22Rv1 (cell line): ENCODE results near the gene CPEB1.
A peak's percentile ranks its signal among the peaks of the same experiment; 100 is the strongest.
"Not testable (repeated sequence)": the region's sequence is repeated elsewhere in the genome, so short reads cannot be mapped to it uniquely, and the experiment has no call there.

Source experiments
- H3K27ac ChIP-seq: fragments of 450-650 bp; 2 replicates; pipeline ENCODE4 v1.5.1; 2017
- CTCF ChIP-seq: fragments of 450-650 bp; IDR thresholded peaks from 2 replicates; pipeline ENCODE4 v1.5.1; 2017; ENCODE audit warnings: mild to moderate bottlenecking
- ZFX ChIP-seq: fragments of 450-650 bp; IDR thresholded peaks from 2 replicates; pipeline ENCODE4 v1.6.1; 2017; ENCODE audit warnings: antibody characterized with exemption, borderline replicate concordance

Gene CPEB1

DNA sequence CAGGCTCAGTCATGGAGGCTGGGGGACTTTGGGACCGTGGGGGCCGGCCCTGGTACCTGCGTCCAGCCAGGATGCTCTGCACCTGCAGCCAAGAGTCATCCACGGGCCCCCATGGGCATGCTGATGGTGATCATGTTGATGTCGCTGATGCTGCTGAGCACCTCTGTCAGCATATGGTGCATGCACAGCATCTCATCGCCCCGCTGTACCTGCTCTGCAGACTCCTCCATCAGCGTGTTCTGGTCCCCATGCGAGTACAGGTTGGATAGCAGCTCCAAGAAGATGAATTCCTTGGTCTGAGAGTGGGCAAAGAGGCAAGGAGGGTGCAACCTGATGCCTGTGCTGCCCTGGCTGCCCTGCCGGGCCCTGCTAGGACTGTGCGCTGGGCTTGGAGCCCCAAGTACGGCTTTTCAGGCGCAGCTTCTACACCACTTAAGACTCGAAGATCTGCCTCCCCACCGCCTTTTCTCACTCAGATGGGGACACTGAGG lies 114.1 kb downstream of the CPEB1 start:
- TF ChIP-seq CTCF = no peak
- TF ChIP-seq ZFX = no peak
- no peak overlapping the region for H3K27ac ChIP-seq

GRCh38 chr15:82532383-82532990 lies 114.7 kb downstream of the CPEB1 start:
- H3K27ac ChIP-seq = no peak overlapping the region
- TF ChIP-seq ZFX = no peak
- no peak for TF ChIP-seq CTCF

DNA sequence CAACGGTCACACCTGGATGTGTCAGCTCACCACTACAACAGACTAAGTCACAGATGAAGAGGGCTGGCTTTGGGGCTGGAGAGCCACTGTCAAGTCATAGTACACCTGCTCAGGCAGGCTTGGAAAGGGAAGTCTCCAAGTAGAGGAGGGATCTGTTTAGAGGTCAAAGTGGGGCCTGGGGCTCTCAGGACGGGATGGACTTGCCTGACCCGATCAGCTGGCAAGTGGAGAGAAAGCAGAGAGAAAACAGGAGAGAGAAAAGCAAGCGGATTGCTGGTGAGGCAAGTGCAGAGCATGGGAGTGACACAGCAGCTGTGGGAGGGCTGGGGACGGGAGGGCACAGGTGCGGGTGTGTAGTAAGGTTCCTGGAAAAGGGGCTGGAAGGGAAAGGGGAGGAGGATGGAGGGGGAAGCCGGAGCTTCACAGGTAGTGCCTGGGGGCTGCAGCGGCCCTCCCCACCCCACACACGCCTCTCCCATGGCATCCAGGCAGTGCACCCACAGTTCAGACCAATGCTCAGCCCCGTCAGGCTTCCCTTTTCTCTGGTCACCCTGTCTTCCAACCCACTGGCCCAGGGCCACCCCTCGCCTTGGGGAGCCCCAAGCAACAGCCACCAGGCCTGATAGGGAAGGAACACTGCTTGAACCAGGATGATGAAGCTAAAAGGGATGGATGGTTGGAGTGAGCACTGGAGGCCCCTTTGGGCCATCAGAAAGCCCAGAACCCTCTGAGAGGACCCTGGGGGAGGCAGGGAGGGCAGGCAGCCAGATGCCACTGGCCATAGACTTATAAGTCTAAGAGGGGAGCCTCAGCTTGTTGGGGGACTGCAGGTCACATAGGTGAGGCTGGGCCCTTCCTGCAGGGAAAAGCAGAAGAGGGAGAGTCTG lies 115.4 kb downstream of the CPEB1 start:
- TF ChIP-seq ZFX (no peak), CTCF (no peak)

GRCh38 chr15:82530606-82531379 lies 116.4 kb downstream of the CPEB1 start:
- no peak overlapping the region for H3K27ac ChIP-seq
- TF ChIP-seq CTCF = peak; percentile 96
- no peak for TF ChIP-seq ZFX

More for the DNA sequence above, 115.4 kb downstream of the CPEB1 start:
- H3K27ac ChIP-seq = no peak overlapping the region

DNA sequence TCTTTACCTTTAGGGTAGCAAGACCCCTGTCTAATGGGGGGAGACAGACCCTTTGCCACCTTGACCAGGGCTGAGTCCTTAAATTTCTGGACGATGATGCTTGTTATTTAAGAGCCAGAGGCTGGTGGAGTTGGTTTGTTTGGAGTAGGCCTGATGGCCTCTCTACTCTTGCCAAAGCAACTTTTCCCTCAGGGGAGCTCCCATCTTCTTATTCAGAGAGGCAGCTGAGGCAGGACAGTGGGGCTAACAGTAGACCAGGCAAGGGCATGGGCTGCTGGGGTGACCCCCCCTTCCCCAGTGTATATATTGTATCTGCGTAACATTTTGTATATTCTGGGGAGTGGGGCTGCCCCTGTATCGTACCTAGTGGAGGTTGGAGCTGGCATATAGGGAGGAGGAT lies 117.2 kb downstream of the CPEB1 start:
- no peak for TF ChIP-seq CTCF
- no peak for TF ChIP-seq ZFX
- no peak overlapping the region for H3K27ac ChIP-seq

DNA sequence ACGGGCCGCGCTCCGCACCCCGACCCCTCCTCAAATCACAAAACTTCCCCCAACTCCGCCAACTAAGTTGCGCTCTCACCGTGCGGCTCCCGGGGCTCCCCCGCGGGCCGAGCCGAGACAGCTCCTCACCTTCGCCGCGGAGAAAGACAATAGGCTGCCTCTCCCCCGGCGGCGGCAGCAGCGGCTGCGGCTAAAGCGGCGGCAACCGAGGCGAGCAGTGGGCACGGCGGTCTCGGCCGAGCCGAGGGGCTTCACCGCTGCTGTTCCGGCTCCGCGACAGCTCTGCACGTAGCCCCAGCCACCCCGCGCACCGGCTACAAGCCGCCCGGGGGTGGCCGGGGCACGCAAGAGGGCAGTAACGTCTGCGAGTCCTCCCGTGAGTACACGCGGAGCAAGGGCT lies 133.6 kb downstream of the CPEB1 start:
- not testable (repeated sequence) for H3K27ac ChIP-seq

DNA sequence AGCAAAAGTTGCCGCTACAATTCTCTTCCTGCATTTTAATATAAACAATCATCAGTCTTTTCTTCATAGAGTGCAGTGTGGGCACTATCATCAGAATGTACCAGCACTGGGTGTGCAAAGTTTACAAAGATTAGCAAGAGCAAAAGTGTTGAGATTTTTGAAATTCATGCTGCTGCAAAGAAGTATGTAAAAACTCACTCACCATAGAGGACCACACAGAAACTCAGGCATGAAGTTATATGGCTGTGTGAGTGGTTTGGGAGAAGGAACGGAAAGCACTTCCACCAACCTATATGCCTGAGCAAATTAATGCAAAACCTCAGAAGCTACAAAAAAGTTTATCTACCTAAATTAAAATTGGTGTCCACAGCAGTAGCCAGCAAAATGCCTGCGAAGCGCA lies 139.5 kb downstream of the CPEB1 start:
- H3K27ac ChIP-seq = not testable (repeated sequence)

DNA sequence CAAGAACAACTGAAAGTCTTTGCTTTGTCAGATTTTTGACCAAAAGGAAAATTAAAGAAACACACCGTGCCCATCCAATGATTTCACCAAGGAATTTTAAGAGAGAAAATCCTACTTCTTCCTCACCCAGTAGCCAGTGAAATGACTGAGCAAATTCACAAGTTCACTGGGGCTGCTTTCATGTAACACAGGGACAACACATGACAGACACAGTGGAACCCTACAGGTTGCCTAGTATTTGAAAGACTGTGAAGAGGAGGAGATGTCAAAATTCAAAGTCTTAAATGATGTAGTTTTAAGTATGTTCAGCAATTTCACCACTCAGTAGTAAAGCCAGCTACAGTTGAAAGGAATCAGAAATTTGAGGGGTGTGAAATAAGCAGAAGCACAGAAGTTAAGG lies 140.1 kb downstream of the CPEB1 start:
- H3K27ac ChIP-seq = not testable (repeated sequence)

GRCh38 chr15:82505842-82506241 lies 141.3 kb downstream of the CPEB1 start:
- not testable (repeated sequence) for H3K27ac ChIP-seq

- H3K27ac ChIP-seq = not testable (repeated sequence)
Measured at GRCh38 chr15:82504074-82504473, 143.1 kb downstream of the CPEB1 start.

DNA sequence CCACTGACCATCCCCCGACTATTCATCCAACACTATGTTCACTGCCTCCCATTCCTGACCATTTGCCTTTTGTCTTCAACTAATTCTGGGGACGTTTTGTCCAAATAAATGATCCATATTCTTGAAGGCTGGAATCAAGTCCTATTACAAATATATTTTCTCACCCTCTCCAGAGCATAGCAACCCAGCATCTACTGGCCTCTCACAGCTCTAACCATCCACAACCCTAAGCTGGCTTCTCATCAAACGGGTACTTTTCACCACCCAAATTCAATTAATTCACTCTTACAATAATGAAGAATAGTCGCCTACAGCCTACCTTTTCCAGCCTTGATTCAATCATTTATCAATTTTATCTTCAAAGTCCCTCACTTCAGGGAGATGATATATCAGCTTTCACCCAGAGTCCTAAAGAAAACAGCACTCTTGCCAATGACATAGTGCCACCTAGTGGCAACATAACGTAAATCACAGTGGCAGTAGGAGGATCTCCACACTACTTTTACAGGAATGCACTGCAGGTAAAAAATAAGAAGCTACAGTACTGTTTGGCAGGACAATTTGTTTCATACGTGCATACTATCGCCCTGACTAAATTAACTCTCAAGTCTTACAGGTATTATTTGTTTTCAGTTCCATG lies 144.3 kb downstream of the CPEB1 start:
- not testable (repeated sequence) for H3K27ac ChIP-seq

DNA sequence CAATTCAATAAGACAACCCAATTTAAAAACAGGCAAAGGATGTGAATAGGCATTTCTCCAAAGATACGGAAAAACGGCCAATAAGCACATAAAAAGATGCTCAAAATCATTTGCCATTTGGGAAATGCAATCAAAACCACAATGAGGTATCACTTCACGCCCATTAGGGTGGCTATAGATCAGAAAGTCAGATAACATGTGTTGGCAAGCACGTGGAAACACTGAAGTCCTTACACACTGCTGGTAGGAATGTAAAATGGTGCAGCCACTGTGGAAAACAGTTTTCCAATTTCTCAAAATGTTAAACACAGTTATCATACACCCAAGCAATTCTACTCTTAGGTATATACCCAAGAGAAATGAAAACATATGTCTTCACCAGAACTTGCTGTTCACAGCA lies 146.4 kb downstream of the CPEB1 start:
- not testable (repeated sequence) for H3K27ac ChIP-seq

DNA sequence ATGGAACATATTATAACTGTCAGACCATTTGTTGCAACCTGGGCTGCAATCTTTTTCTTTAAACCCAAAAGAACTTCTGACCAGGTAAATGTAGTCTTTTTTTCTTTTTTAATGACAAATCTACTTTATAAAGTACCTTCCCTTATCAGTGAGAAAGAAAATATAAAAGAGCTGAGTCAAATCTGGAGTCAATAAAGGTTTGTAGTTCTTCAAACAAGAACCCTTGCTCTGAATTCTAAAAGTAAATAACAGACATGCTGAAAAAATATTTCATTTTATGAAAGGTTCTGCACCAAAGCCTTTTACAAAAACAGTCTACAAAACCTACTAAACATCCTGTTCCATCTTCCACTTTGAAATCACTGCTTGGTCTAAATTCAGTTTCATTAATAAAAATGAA lies 149.2 kb downstream of the CPEB1 start:
- H3K27ac ChIP-seq = not testable (repeated sequence)
